ENCODE results near the gene PALM3. TPM values are rescaled to one million over a fixed set of nuclear protein-coding genes. Genes with fewer than 3 reads are reported as not detected.

Gene PALM3
- total RNA-seq, 2 experiments from 2014 or later, result 0.25 TPM; not detected in 1

GRCh38 chr19:14006766-14007562 is 54.9 kb downstream of the PALM3 start:
- ChIA-PET POLR2A (interaction anchor here (0.7 to 7.2 kb wide), 26 partner anchors 9 to 911 kb away, joined by 3 to 117 read pairs (median 4); partner anchors contain the start of genes DCAF15, DNAJB1, IL27RA and PRKACA), CTCF (interaction anchor here (0.9 to 2.0 kb wide), 7 partner anchors 19 to 130 kb away, joined by 3 to 9 read pairs (median 4); partner anchors contain the start of genes ASF1B and IL27RA)
- Mint-ChIP-seq H3K27me3 (no peaks in the 10 kb centered on the region), H3K4me1 (ENCODE audit: low read depth) (peaks cover 37% of the 10 kb centered on the region), H3K9me3 (no peaks in the 10 kb centered on the region), H3K27ac (peak overlapping the region; percentile 91), H3K36me3 (ENCODE audit: low read depth) (peaks cover 7% of the 10 kb centered on the region), H3K4me3 (peak overlapping the region; percentile 89)
- intact Hi-C loops (cut with DNase I, micrococcal nuclease), result loop anchor here (1.0 to 5.0 kb wide), 7 partner anchors 16 to 100 kb away; partner anchors contain the start of genes DCAF15 (in 2 of the 2), BRME1 (in 1 of the 2), CC2D1A (in 1 of the 2) and MISP3 (in 1 of the 2)
- Histone ChIP-seq H3K27ac (ENCODE audit: low read depth in 1 of 2, low read length in 2 of 2) (peak overlapping the region; percentile 99), H3K4me1 (ENCODE audit: insufficient read depth, low read length) (peaks cover 44% of the 10 kb centered on the region), H3K36me3 (ENCODE audit: insufficient read depth, low read length) (no peaks in the 10 kb centered on the region), H3K27me3 (ENCODE audit: control insufficient read depth in 1 of 2, insufficient read depth in 2 of 2, low read length in 2 of 2) (no peaks in the 10 kb centered on the region), H3K4me3 (ENCODE audit: low read length) (peak overlapping the region; percentile 80), H3K9me3 (ENCODE audit: control insufficient read depth in 1 of 2, insufficient read depth in 1 of 2, low read length in 2 of 2) (no peaks in the 10 kb centered on the region)
- no peak for TF ChIP-seq CTCF (IDR thresholded peaks at IDR 0.05)
- DNase-seq (peak in 1 of 14 experiments; percentile 17), ATAC-seq (ENCODE audit: poor library complexity) (no peak)

DNA sequence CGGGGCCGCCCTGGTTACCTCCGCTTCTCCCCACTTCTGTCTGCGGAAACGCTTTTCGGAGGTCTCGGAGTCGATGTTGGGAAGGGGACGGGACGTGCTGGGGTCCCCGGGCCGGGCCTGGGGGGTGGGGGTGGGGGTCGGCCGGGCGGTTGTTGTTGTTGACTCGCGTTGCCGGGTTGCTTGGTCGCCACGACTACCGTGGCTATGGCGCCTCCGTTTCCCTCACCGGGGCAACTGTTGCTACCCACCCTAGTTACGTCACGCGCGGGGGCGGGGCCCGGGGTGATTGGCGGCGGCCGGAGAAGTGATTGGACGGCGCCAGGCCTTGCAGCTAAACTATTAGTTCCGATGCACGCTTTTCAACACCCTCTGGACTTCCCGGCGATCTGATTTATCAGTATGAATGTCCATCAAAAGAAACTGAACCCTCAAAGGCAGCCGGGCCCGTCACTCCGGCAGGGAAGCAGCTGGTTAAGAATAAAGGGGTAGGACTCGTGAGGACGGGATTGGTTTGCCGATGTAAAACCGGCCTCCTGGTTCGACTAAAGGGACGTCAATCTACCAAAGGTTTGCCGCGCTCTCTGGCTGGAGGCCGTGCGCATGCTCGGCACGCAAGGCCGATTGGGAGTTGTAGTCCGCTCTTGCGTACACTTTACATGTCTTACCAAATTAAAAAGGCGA is 55.7 kb downstream of the PALM3 start, which contains the start of gene RFX1:
TSS of gene RFX1 (minus strand) at position 236 of the 681 bp plus-strand sequence. CDS start 12,477 bp downstream, outside the sequence.
- DNase-seq, result peak; percentile 99 to 100 (median 100)
- Histone ChIP-seq H3K27me3 (ENCODE audit: control insufficient read depth in 1 of 2, insufficient read depth in 2 of 2, low read length in 2 of 2) (no peaks in the 10 kb centered on the region), H3K36me3 (ENCODE audit: insufficient read depth, low read length) (no peaks in the 10 kb centered on the region), H3K4me3 (ENCODE audit: low read length) (peak within 1 kb of the TSS; percentile 80), H3K27ac (ENCODE audit: low read depth in 1 of 2, low read length in 2 of 2) (peak within 1 kb of the TSS; percentile 99), H3K9me3 (ENCODE audit: control insufficient read depth in 1 of 2, insufficient read depth in 1 of 2, low read length in 2 of 2) (no peaks in the 10 kb centered on the region), H3K4me1 (ENCODE audit: insufficient read depth, low read length) (peaks cover 51% of the 10 kb centered on the region)
- Mint-ChIP-seq H3K4me3 (peak within 1 kb of the TSS; percentile 91), H3K27ac (peak within 1 kb of the TSS; percentile 91), H3K27me3 (no peaks in the 10 kb centered on the region), H3K36me3 (ENCODE audit: low read depth) (peaks cover 8% of the 10 kb centered on the region), H3K4me1 (ENCODE audit: low read depth) (peaks cover 42% of the 10 kb centered on the region), H3K9me3 (no peaks in the 10 kb centered on the region)
- intact Hi-C loops (cut with DNase I, micrococcal nuclease), result loop anchor here (1.0 to 5.0 kb wide), 6 partner anchors 20 to 99 kb away; partner anchors contain the start of genes DCAF15 (in 2 of the 2), BRME1 (in 1 of the 2), CC2D1A (in 1 of the 2) and MISP3 (in 1 of the 2)
- no peak for TF ChIP-seq CTCF (IDR thresholded peaks at IDR 0.05)
- ChIA-PET POLR2A (interaction anchor here (0.7 to 7.2 kb wide), 27 partner anchors 8 to 910 kb away, joined by 3 to 117 read pairs (median 3); partner anchors contain the start of genes DCAF15, DNAJB1, IL27RA and PRKACA), CTCF (interaction anchor here (0.5 to 2.0 kb wide), 8 partner anchors 18 to 131 kb away, joined by 3 to 9 read pairs (median 4); partner anchors contain the start of genes ASF1B and IL27RA)
- ATAC-seq (ENCODE audit: poor library complexity), result peak; percentile 74

Data from CD4-positive, alpha-beta T cell (primary cell).